Tibial artery (tissue), 4 donors: ENCODE data around the gene ETS1.

ENCODE experiments used
- DNase-seq, 2 donors: peaks; one replicate each; pipeline ENCODE4 v3.0.0-alpha.2; 2019
- H3K27ac ChIP-seq, 2 donors: fragments of 200-600 bp; sonication (generic) in 1 of 2; 1 replicate in 1 of 2; 2 replicates in 1 of 2; pipeline ENCODE4 v1.5.1; 2018 to 2019; ENCODE audit warnings: mild to moderate bottlenecking in 1 of 2
- H3K27me3 ChIP-seq, 2 donors: fragments of 200-600 bp; sonication (generic) in 1 of 2; one replicate each; pipeline versions ENCODE4 v1.5.1 to v1.6.0; 2016 to 2019
- H3K36me3 ChIP-seq, 3 donors: fragments of 200-600 bp; sonication (generic) in 2 of 3; one replicate each; pipeline ENCODE4 v1.5.1; 2016 to 2019; ENCODE audit warnings: mild to moderate bottlenecking in 2 of 3
- H3K4me1 ChIP-seq, 4 donors: fragments of 200-600 bp; sonication (generic) in 2 of 4; 1 replicate in 3 of 4; 2 replicates in 1 of 4; pipeline ENCODE4 v1.5.1; 2016 to 2019
- H3K4me3 ChIP-seq, 2 donors: fragments of 200-600 bp; sonication (generic) in 1 of 2; 1 replicate in 1 of 2; 2 replicates in 1 of 2; pipeline ENCODE4 v1.5.1; 2018 to 2019; ENCODE audit warnings: mild to moderate bottlenecking in 2 of 2
- H3K9me3 ChIP-seq, 3 donors: fragments of 200-600 bp; sonication (generic) in 1 of 3; one replicate each; pipeline ENCODE4 v1.5.1; 2016 to 2019
- intact Hi-C: fragments of 100-400 bp; cut with DNase I; formaldehyde crosslinking; loops from one replicate; pipeline ENCODE4 v1.15.0; 2023; ENCODE audit warnings: low total_unique reads
- TF ChIP-seq, protein P1 (sequence below), 2 experiments: fragments of 200-600 bp in 1 of 2; fragments of 450-650 bp in 1 of 2; IDR thresholded peaks; one replicate each; pipeline ENCODE4 v1.5.1; 2017 to 2019; ENCODE audit warnings: antibody characterized with exemption in 2 of 2, mild to moderate bottlenecking in 1 of 2, moderate library complexity in 1 of 2

ETS1 gene

DNA sequence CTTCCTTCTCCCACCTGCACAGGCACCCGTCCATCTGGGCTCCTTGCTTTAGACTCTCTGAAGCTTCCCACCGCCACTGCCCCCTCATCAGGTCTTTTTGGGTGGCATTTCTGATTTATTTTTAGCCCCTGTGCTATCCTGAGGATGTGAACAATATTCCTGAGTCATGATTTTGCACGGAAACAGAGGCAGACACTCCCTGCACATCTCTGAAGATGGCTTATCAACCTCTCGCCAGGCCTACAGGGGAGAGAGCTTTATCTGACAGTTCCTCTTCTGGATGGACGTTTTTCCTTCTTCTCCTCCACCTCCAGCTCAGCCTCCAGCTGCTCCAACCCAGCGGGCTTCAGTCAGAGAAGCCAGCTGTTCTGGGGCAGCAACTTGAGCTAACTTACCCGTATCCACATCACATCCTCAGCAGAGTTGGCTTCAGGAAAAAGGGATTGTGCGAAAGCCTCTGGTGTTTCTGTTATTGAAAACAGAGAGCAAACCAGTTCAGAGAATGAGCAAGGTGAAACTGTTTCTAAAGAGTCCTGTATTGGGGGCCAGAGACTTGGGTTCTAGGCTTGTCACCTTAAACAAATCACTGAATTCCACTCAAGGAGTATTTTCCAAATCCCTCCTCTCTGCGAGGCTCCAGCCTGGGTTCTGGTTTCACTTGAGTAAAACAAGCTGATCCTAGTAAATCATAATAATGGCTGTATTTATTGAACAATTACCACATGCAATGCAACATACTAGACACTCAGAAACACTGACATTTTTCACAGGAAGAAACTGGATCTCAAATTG, 33.1 kb upstream of the ETS1 start:
- TF ChIP-seq, protein P1, sequence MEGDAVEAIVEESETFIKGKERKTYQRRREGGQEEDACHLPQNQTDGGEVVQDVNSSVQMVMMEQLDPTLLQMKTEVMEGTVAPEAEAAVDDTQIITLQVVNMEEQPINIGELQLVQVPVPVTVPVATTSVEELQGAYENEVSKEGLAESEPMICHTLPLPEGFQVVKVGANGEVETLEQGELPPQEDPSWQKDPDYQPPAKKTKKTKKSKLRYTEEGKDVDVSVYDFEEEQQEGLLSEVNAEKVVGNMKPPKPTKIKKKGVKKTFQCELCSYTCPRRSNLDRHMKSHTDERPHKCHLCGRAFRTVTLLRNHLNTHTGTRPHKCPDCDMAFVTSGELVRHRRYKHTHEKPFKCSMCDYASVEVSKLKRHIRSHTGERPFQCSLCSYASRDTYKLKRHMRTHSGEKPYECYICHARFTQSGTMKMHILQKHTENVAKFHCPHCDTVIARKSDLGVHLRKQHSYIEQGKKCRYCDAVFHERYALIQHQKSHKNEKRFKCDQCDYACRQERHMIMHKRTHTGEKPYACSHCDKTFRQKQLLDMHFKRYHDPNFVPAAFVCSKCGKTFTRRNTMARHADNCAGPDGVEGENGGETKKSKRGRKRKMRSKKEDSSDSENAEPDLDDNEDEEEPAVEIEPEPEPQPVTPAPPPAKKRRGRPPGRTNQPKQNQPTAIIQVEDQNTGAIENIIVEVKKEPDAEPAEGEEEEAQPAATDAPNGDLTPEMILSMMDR (IDR thresholded peaks at IDR 0.05): no peak
- Histone ChIP-seq H3K36me3 (no peaks in the 10 kb centered on the region), H3K4me3 (no peak overlapping the region), H3K27ac (no peak overlapping the region), H3K9me3 (no peaks in the 10 kb centered on the region), H3K4me1 (no peaks in the 10 kb centered on the region), H3K27me3 (no peaks in the 10 kb centered on the region)
- DNase-seq: no peak
- intact Hi-C loops: loop anchor here (10.0 kb wide), 1 partner anchor 66 kb away; no protein-coding TSS in a partner anchor

DNA sequence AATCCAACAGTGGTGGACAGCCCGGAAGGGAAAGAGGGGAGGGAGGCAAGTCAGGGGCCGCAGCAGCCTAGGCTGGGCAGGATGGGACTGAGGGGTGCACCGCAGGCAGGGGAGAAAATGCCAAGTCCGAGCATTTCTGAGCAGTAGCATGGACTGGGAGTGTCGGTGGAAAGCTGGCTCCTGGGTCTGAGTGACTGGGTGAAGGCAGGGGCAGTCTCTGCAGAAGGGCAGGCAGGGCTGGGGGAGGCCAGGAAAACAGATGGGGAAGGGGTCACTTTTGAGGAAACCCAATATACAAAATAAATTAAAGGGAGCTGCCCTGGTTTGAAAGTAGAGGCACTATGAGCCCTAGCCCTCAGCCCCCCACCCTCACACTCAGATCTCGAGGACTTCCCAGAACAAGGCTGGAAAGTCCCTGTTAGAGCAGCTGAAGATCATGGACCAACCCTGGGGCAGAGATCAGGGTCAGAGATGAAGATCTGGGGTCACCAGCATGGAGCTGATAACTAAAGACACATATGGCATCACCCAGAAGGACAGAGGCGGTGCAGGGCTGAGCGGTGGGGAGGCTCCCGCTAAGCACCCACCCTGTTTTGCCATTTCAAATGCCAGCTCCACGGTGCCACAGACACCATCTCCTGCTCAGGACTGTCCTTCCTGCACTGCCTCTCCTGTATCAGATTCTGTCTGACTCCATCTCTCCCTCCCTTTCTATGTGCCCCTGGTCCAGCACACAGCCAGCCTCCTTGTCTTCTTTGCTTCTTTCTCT, 32.4 kb upstream of the ETS1 start:
- TF ChIP-seq, protein P1 (IDR thresholded peaks at IDR 0.05): no peak
- no peak overlapping the region for H3K27ac ChIP-seq
- H3K36me3 ChIP-seq: no peaks in the 10 kb centered on the region
- peaks cover 0 to 1% of the 10 kb centered on the region in 2 donors for H3K27me3 ChIP-seq
- DNase-seq: no peak
- H3K4me1 ChIP-seq: no peaks in the 10 kb centered on the region
- intact Hi-C loops: loop anchor here (10.0 kb wide), 1 partner anchor 65 kb away; no protein-coding TSS in a partner anchor
- no peaks in the 10 kb centered on the region for H3K9me3 ChIP-seq
- no peak overlapping the region for H3K4me3 ChIP-seq

DNA sequence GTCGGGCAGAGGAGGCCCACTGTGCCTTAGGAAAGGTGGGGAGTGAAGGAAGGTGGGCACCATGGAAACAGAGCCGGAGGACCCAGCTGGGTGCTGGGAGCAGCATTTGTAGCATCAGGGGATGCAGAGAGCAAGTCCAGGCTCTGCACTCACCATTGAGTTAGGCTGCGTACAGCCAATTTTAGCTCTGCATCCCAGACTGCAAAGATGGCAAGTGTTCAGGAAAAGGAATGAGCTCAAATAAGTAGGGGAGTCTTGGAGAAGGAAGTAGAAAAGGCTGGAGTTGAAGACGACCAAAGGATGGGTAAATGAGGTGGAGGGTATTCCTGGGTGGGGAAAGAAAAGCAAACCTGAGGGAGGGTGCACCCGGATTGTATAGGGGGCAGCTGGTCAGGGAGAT, 31.6 kb upstream of the ETS1 start:
- Histone ChIP-seq H3K27ac (no peak overlapping the region), H3K9me3 (no peaks in the 10 kb centered on the region), H3K4me3 (no peak overlapping the region), H3K4me1 (no peaks in the 10 kb centered on the region), H3K36me3 (no peaks in the 10 kb centered on the region), H3K27me3 (peaks cover 0 to 6% of the 10 kb centered on the region in 2 donors)
- no peak for DNase-seq
- TF ChIP-seq, protein P1 (IDR thresholded peaks at IDR 0.05): no peak
- intact Hi-C loops: no loop called here

DNA sequence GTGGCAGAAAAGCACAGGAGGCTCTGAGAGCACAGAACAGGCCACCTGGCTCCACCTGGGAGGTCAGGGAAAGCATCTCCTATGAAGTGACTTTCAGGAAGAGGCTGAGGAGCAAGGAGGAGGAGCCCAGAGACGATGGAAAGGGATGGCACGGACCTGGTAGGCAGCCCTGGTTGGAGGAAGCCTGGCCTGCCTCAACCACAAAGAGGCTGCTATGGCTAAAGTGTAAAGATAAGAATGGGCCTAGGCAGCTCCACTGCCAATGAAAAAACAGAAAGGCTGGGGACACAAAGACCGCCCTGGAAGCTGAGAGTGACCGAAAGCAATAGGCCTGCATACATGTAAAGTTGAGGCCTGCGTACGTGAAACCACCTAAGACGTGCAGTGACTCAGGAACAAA, 31.2 kb upstream of the ETS1 start:
- no peak for DNase-seq
- Histone ChIP-seq H3K27ac (no peak overlapping the region), H3K27me3 (peaks cover 0 to 10% of the 10 kb centered on the region in 2 donors), H3K9me3 (no peaks in the 10 kb centered on the region), H3K36me3 (no peaks in the 10 kb centered on the region), H3K4me3 (no peak overlapping the region), H3K4me1 (no peaks in the 10 kb centered on the region)
- TF ChIP-seq, protein P1 (IDR thresholded peaks at IDR 0.05): no peak
- intact Hi-C loops: no loop called here

DNA sequence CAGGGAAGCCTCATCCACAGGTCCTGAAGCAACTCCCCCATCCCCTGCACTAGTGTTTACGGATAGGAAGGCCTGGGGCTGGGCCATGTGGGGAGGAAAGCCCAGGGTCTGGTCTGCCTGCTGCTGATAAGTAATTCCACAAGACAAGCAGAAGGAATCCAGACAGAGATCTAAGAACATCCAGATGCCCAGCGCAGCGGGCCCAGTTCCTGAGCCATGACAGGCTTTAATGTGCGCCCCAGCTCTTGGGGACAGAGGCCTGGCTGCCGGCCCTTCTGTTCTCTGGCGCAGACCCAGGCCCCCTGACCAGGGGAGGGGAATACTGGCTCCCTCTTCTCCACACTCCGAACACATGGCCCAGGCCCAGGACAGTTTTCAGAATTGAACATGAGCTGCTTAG, 28.8 kb upstream of the ETS1 start:
- no peaks in the 10 kb centered on the region for H3K4me1 ChIP-seq
- intact Hi-C loops: no loop called here
- H3K27ac ChIP-seq: no peak overlapping the region
- TF ChIP-seq, protein P1 (IDR thresholded peaks at IDR 0.05): no peak
- no peak overlapping the region for H3K4me3 ChIP-seq
- peaks cover 0 to 10% of the 10 kb centered on the region in 2 donors for H3K27me3 ChIP-seq
- DNase-seq: no peak
- no peaks in the 10 kb centered on the region for H3K36me3 ChIP-seq
- H3K9me3 ChIP-seq: no peaks in the 10 kb centered on the region
